ENCODE measurements around the gene COMMD1.
"Not testable (repeated sequence)": the region's sequence is repeated elsewhere in the genome, so short reads cannot be mapped to it uniquely, and the experiment has no call there.

COMMD1 gene

DNA sequence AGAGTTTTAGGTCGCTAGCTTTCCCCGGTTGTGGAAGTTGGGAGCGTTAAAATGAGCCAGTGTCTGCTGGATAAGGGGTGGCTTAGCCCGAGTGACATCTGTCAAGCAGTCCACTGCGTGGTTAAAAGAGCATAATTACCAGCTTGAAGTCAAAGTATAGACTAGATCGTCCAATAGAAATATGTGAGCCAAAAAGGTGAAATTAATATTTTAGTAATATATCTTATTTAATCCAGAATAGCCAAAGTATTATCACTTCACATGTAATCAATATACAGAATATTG is 654 bp downstream of the COMMD1 start:
- TF ChIP-seq, protein P1, sequence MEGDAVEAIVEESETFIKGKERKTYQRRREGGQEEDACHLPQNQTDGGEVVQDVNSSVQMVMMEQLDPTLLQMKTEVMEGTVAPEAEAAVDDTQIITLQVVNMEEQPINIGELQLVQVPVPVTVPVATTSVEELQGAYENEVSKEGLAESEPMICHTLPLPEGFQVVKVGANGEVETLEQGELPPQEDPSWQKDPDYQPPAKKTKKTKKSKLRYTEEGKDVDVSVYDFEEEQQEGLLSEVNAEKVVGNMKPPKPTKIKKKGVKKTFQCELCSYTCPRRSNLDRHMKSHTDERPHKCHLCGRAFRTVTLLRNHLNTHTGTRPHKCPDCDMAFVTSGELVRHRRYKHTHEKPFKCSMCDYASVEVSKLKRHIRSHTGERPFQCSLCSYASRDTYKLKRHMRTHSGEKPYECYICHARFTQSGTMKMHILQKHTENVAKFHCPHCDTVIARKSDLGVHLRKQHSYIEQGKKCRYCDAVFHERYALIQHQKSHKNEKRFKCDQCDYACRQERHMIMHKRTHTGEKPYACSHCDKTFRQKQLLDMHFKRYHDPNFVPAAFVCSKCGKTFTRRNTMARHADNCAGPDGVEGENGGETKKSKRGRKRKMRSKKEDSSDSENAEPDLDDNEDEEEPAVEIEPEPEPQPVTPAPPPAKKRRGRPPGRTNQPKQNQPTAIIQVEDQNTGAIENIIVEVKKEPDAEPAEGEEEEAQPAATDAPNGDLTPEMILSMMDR (IDR thresholded peaks at IDR 0.05; ENCODE audit: low read depth, low read length), result no peak
- H3K4me3 ChIP-seq (replicated peaks in 1 of 2; ENCODE audit: low read depth in 2 of 2, low read length in 2 of 2), result peak overlapping the region; percentile 72 to 76
- DNase-seq (ENCODE audit: low read depth in 2 of 2), result no peak

DNA sequence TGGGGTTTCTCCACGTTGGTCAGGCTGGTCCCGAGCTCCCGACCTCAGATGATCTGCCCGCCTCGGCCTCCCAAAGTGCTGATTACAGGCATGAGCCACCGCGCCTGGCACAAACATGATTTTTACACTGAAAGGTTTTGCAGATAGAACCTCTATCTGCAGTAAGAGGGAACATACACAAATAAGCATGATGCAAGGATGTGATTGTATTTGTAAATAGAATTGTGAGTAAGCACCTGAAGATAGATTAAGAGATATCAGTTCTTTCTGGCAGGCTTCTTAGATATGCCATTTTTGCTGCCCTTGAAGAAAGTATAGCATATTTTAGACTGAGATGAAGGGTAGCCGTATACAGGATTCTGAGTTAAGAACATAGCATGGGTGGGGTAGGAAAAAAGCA is 3.6 kb downstream of the COMMD1 start:
- DNase-seq (ENCODE audit: low read depth in 2 of 2), result no peak
- H3K4me3 ChIP-seq (replicated peaks in 1 of 2; ENCODE audit: low read depth in 2 of 2, low read length in 2 of 2), result no peak overlapping the region
- TF ChIP-seq, protein P1 (IDR thresholded peaks at IDR 0.05; ENCODE audit: low read depth, low read length), result no peak

DNA sequence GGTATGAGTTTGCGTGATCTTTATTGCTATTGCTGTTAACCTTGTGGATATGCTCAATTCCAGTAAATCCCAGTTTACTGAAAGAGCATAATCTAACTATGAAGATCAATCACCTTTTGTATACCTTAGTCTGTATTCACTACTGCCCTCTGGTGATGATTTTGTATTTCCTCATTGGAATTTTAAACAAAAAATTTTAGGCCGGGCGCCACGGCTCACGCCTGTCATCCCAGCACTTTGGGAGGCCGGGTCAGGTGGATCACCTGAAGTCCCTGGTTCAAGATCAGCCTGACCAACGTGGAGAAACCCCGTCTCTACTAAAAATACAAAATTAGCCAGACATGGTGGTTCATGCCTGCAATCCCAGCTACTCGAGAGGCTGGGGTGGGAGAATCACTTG is 5.1 kb downstream of the COMMD1 start:
- TF ChIP-seq, protein P1 (IDR thresholded peaks at IDR 0.05; ENCODE audit: low read depth, low read length), result peak; percentile 18
- DNase-seq (ENCODE audit: low read depth in 2 of 2), result peak; percentile 16 to 19
- no peak overlapping the region for H3K4me3 ChIP-seq (replicated peaks in 1 of 2; ENCODE audit: low read depth in 2 of 2, low read length in 2 of 2)

DNA sequence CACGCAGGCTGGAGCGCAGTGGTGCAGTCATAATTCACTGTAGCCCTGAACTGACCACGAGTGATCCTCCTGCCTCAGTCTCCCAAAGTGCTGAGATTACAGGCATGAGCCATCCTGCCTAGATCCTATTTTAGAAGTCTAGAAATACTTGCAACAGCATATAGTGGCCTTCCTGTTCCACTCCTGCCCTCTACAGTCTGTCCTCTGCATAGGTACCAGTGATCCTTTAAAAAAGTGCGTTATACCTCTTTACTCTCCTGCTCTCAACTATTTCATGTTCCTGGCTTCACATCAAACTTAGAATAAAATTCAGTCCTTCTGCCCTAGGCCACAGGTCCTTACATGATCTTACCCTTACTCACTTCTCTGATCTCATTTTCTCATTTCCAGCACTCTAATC is 6.0 kb downstream of the COMMD1 start:
- H3K4me3 ChIP-seq (replicated peaks in 1 of 2; ENCODE audit: low read depth in 2 of 2, low read length in 2 of 2), result no peak overlapping the region
- DNase-seq (ENCODE audit: low read depth in 2 of 2), result no peak
- TF ChIP-seq, protein P1 (IDR thresholded peaks at IDR 0.05; ENCODE audit: low read depth, low read length), result peak; percentile 12

DNA sequence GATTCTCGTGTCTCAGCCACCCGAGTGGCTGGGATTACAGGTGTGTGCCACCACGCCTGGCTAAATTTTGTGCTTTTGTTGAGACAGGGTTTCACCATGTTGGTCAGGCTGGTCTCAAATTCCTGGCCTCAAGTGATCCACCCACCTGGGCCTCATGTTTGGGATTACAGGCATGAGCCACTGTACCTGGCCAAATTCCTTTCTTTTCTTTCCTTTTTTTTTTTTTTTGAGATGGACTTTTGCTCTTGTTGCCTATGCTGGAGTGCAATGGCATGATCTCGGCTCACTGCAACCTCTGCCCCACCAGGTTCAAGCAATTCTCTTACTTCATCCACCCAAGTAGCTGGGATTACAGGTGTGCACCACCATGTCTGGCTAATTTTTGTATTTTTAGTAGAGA is 9.3 kb downstream of the COMMD1 start:
- DNase-seq (ENCODE audit: low read depth in 2 of 2); H3K4me3 ChIP-seq (replicated peaks in 1 of 2; ENCODE audit: low read depth in 2 of 2, low read length in 2 of 2): not testable (repeated sequence)

DNA sequence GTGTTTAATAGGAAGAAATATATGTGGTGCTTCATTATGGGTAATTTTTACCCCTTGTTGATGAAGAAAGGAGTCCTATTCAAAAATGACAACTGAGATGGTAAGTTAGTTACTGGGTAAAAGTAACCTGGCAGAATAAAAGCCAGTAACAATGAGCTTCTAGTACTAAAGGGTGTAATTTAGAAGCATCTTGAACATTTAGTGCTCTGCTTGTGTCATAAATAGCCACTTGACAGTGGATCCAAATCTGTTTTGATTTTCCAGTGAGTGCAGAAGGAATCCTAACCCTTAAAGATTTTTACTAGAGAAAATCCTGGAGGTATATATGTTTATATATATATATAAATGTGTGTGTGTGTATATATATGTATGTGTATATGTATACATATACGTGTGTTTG is 15.1 kb downstream of the COMMD1 start:
- no peak overlapping the region for H3K4me3 ChIP-seq (replicated peaks in 1 of 2; ENCODE audit: low read depth in 2 of 2, low read length in 2 of 2)
- TF ChIP-seq, protein P1 (IDR thresholded peaks at IDR 0.05; ENCODE audit: low read depth, low read length), result no peak
- no peak for DNase-seq (ENCODE audit: low read depth in 2 of 2)

DNA sequence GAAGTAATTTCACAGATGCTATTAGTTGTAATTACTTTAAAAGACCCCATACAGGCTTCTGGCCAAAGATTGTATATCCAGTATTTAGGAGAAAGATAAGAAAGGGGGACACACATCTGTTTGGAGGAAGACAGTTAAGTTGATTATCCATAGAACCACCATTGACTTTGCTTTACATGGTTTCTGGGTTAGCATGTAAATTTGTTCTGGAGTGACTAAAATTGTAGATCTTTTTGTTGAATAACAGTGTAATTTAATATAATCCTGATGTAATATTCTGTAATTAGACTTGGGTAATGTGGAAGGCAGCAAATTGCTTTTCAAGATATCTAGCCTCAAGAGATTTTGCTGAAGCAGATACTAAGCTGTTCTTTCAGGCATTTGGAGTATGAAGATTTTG is 17.2 kb downstream of the COMMD1 start:
- DNase-seq (ENCODE audit: low read depth in 2 of 2), result no peak
- no peak overlapping the region for H3K4me3 ChIP-seq (replicated peaks in 1 of 2; ENCODE audit: low read depth in 2 of 2, low read length in 2 of 2)
- TF ChIP-seq, protein P1 (IDR thresholded peaks at IDR 0.05; ENCODE audit: low read depth, low read length), result no peak
